CD1c-positive myeloid dendritic cell (primary cell): ENCODE results near the gene WIPF2.

Experiments used
- DNase-seq: peaks from one replicate; pipeline ENCODE4 v3.0.0-alpha.2; 2016; ENCODE audit errors: extremely low spot score

Gene WIPF2

DNA sequence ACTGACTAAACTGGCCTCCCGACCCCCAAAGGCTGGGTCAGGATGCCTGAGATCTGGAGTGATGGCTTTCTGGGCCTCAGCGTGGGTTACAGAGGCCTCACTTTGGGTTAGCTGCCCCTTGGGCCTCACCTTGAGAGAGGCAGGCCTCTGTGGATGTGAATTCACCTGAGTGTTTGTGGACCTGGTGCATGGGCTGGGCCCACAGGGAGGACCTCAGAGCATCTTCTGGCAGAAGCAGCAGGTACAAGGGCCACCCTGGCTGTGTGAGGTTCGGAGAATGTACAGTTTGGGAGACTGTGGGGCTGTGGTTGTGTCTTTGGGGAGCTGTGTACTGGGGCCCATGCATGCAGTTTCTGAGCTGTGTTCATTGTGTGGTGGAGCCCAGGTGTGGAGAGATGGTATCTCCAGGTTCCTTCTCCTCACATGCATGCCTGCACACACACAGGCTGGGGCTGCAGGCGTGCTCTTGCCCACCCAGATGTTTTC, 108.2 kb downstream of the WIPF2 start:
- no peak for DNase-seq

DNA sequence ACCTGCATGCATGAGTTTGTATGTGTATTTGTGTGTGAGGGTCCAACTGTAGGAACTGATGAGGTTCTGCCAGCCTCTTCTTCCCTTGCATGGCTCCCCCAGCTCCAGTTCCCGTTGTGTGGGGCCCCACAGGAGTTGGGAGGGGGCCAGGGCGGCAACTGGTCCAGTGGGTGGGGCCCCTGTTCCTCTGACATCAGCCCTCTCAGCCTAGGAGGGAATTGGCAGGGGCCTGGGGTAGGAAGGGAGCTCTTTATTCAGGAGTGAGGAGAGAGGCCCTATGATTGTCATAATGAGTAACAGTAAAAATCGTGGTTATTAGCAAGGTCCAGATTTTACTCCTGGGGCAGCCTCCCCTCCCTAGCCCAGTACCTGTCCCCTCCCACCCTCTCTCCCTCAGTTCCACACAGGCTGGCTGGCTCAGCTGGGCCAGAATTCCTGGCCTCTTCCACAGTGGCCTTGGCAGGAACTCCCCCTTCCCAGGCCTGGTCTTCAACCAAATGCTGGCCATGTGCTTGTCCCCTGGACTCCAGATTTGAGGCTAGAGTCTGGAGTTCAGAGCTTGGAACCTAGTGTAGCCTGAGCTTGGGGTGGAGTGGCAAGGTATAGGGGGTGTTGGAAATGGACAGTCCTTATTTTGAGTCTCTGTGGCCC, 108.8 kb downstream of the WIPF2 start:
- peak; percentile 45 for DNase-seq

GRCh38 chr17:40328386-40328766, 109.3 kb downstream of the WIPF2 start:
- peak; percentile 49 for DNase-seq

DNA sequence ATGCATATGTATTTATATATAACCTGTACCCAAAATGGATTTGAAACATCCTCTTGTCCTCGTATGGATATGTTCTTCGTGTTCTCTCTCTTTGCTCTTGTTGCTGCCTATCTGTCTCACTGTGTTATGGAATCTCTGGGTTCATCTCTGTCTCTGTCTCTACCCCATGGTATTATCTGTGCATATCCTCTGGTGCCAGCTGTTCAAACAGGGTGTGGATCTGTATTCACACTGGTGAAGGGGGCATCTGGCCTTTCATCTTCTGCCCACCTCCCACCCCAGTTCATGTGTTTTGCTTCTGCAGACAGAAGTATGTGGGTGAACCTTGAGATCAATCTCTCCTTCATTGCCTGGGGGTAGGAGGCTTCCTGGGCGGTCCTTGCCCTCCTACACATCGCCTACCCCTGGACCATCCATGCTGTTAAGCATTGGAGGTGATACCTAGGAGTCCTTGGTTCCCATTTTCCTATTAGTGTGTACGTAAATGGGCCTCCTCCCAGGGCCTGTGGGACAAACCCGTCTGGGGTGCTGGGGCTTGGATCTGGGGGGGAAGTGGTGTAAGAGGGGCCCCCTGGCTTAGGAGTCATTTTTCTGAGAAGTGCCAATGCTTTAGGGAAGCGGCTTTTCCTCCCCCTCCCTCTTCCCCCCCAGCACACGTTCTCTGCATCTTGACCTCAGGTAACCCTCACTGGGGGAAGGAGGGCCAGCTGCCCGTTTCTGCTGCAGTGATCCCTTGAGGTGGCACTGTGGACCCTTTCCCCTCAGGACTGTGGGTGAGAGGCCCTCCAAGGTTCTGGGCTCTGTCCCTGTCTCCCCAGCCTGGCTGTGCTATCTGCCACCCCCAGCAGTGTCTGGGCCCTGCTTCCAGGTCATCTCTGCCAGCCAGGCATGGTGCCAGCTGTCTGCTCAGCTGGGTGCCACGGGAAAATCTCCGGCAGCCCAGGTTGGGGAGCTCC, 111.0 kb downstream of the WIPF2 start:
- DNase-seq = peak; percentile 88

DNA sequence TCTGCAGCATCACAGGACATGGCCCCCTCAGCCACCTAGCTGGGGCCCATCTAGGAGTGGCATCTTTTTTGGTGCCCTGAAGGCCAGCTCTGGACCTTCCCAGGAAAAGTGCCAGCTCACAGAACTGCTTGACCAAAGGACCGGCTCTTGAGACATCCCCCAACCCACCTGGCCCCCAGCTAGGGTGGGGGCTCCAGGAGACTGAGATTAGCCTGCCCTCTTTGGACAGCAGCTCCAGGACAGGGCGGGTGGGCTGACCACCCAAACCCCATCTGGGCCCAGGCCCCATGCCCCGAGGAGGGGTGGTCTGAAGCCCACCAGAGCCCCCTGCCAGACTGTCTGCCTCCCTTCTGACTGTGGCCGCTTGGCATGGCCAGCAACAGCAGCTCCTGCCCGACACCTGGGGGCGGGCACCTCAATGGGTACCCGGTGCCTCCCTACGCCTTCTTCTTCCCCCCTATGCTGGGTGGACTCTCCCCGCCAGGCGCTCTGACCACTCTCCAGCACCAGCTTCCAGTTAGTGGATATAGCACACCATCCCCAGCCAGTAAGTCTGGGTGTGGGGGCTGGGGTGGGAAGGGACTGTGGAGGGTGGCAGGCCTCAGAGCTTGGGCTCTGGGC, 111.9 kb downstream of the WIPF2 start:
- DNase-seq = no peak

GRCh38 chr17:40331743-40332641, 112.9 kb downstream of the WIPF2 start:
- DNase-seq = peak; percentile 46
